Adrenal gland (tissue), 12 donors: Measurements from ENCODE around the gene TDO2. TPM values are rescaled to one million over a fixed set of nuclear protein-coding genes. Genes with fewer than 3 reads are reported as not detected.

Experiments used
- DNase-seq, 7 donors: peaks; one replicate each; pipeline ENCODE4 v3.0.0-alpha.2; 2019 to 2020
- H3K27ac ChIP-seq, 5 donors: fragments of 200-600 bp; sonication (generic) in 4 of 5; 1 replicate in 3 of 5; 2 replicates in 2 of 5; pipeline versions ENCODE4 v1.5.1 to v1.8.0; 2016 to 2020; ENCODE audit warnings: mild to moderate bottlenecking in 1 of 5
- H3K27me3 ChIP-seq: fragments of 200-600 bp; 2 replicates; pipeline ENCODE4 v1.8.0; 2021
- H3K36me3 ChIP-seq, 2 donors: fragments of 200-600 bp; replicated peaks in 1 of 2; 1 replicate in 1 of 2; 2 replicates in 1 of 2; pipeline versions ENCODE4 v1.5.1 to v1.8.0; 2018 to 2022
- H3K4me1 ChIP-seq, 2 donors: fragments of 200-600 bp; replicated peaks in 1 of 2; 1 replicate in 1 of 2; 2 replicates in 1 of 2; pipeline versions ENCODE4 v1.5.1 to v1.8.0; 2018 to 2021
- H3K4me3 ChIP-seq, 4 donors: fragments of 200-600 bp; sonication (generic) in 3 of 4; one replicate each; pipeline ENCODE4 v1.5.1; 2016 to 2018
- H3K9me3 ChIP-seq, 3 donors: fragments of 200-600 bp; sonication (generic) in 1 of 3; replicated peaks in 1 of 3; 1 replicate in 2 of 3; 2 replicates in 1 of 3; pipeline versions ENCODE4 v1.5.1 to v1.8.0; 2016 to 2021
- CTCF ChIP-seq, 6 experiments: fragments of 450-650 bp in 4 of 6; fragments of 200-600 bp in 2 of 6; sonication (generic) in 1 of 6; IDR thresholded peaks; 1 replicate in 5 of 6; 2 replicates in 1 of 6; pipeline versions ENCODE4 v1.5.1 to v1.8.0; 2016 to 2021; ENCODE audit warnings: antibody characterized with exemption in 6 of 6, mild to moderate bottlenecking in 2 of 6, moderate library complexity in 1 of 6
- POLR2A ChIP-seq, 2 donors: fragments of 450-650 bp; IDR thresholded peaks; one replicate each; pipeline ENCODE4 v1.6.1; 2017; ENCODE audit warnings: antibody characterized with exemption in 2 of 2, mild to moderate bottlenecking in 2 of 2, moderate library complexity in 1 of 2
- WGBS, 4 donors: extraction: QIAGEN DNeasy Blood & Tissue Kit in 2 of 4; methylation state at CpG; one replicate each; pipeline versions ENCODE4 v1.1.5 to v1.1.7; 2013 to 2017; 5-methylcytosine and 5-hydroxymethylcytosine counted together
- intact Hi-C, 2 donors: fragments of 100-400 bp; cut with DNase I; formaldehyde crosslinking; loops; one replicate each; pipeline versions ENCODE4 v1.14.1 to v1.15.0; 2022 to 2023
- polyA plus RNA-seq, 3 donors: library from polyadenylated mRNA; stranded (reverse); fragments of 200-250 nt in 2 of 3; fragments of 350-450 nt in 1 of 3; fragmentation: Illumina TruSeq in 1 of 3; extraction: RNeasy Lipid Tissue Mini Kit (QIAGEN cat#74804) in 1 of 3; gene quantifications; one replicate each; pipeline ENCODE4 v1.2.3, GENCODE V29; 2013 to 2014
- total RNA-seq, 9 donors: library from RNA; depleted of rRNA in 4 of 9; stranded (reverse); fragments of >200 nt in 4 of 9; fragments of 120-200 nt in 1 of 9; fragmentation: NEBNext Ultra II Directional in 1 of 9; extraction: Animal tissue kit (Norgen Biotek cat#: 25700) in 1 of 9; gene quantifications; one replicate each; pipeline versions ENCODE4 v1.1.0 to v1.2.4, GENCODE V29; 2013 to 2023
- donor health status: healthy with polysubstance abuse.
- donor health status: Bipolar disorder and iron deficiency.
- donor health status: DM: yes; HTN: yes; CAD: no.
- donor health status: DM: no; HTN: no; CAD: no.
- donor health status: DM: no; HTN: no; CAD: no.
- donor health status: DM: yes; HTN: yes; CAD: no.

Gene TDO2
- total and polyA plus RNA-seq, 12 donors: 0.56 to 9.8 (median 2.6) TPM

- Histone ChIP-seq H3K27me3 (no peaks in the 10 kb centered on the region), H3K4me3 (peak within 1 kb of the TSS; percentile 62 to 86 (median 70)), H3K9me3 (no peaks in the 10 kb centered on the region), H3K4me1 (peaks cover 0 to 5% of the 10 kb centered on the region in 2 donors), H3K36me3 (no peaks in the 10 kb centered on the region), H3K27ac (peak within 1 kb of the TSS; percentile 77 to 100 (median 99))
- DNase-seq: peak; percentile 71 to 85 (median 78)
- 0 to 1% (median 0%) methylated on average over 19 to 58 of the region's 58 CpGs for WGBS, 4 donors
- intact Hi-C loops: loop anchor here (5.0 kb wide), 2 partner anchors 136 to 146 kb away; no protein-coding TSS in a partner anchor
- TF ChIP-seq CTCF (IDR thresholded peaks at IDR 0.05): peak; percentile 39 to 87 (median 58)
- peak; percentile 48 to 69 for TF ChIP-seq POLR2A (IDR thresholded peaks at IDR 0.05)
Measured at GRCh38 chr4:155953151-155954117, 49.9 kb downstream of the TDO2 start, which contains the start of gene CTSO. TSS of gene CTSO (minus strand) at chr4:155953866. CDS start at chr4:155953847, 19 bp downstream.

DNA sequence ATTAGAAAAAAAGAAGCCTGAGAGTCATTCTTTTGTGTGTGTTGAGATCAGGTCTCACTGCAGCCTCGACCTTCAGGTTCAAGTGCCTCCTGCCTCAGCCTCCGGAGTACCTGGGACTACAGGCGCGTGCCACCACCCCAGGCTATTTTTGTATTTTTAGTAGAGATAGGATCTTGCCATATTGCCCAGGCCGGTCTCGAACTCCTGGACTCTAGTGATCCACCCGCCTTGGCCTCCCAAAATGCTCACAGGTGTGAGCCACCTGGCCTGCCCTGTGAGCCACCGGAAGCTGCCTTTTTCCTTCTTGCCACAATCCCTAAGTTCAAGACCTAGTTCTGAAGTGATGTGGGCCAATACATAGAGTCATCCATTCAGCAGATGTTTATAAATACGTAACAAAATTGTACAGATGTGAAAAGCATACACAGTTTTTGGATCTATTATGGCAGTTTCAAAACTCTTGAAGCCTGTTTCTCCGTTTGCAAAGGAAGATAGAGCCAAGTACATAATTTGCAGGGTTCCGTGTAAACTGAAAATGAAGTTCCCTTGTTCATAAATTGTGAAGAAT is 50.7 kb downstream of the TDO2 start:
- peak overlapping the region; percentile 62 to 86 (median 70) for H3K4me3 ChIP-seq
- WGBS, 4 donors: 64 to 72% (median 66%) methylated on average over 11 of the region's 11 CpGs
- peak in 1 of 7 donors; percentile 17 for DNase-seq
- TF ChIP-seq CTCF (IDR thresholded peaks at IDR 0.05) (no peak), POLR2A (IDR thresholded peaks at IDR 0.05) (no peak)
- no peaks in the 10 kb centered on the region for H3K36me3 ChIP-seq
- intact Hi-C loops: loop anchor here (5.0 kb wide), 2 partner anchors 137 to 147 kb away; no protein-coding TSS in a partner anchor
- peaks cover 0 to 5% of the 10 kb centered on the region in 2 donors for H3K4me1 ChIP-seq
- H3K27ac ChIP-seq: peak overlapping the region; percentile 77 to 100 (median 99)
- no peaks in the 10 kb centered on the region for H3K9me3 ChIP-seq
- no peaks in the 10 kb centered on the region for H3K27me3 ChIP-seq

DNA sequence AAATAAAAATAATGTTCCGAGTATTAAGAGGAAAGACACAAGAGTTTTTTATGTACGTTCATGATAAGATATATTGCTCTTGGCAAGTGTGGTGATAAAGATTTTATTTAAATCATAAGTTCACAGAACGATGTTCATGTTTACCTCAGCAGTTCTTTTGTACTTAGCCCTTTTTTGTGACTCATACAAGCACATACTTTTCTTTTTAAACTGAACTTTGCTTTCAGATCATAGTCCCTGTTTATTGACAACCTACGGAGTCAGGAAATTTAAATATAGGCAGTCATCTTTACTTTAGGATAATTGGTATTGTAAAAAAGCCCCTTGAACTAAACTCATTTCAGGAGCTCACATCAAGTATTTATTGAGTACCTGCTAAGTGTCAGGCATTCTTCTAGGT is 51.4 kb downstream of the TDO2 start:
- H3K4me1 ChIP-seq: peaks cover 0 to 5% of the 10 kb centered on the region in 2 donors
- no peak overlapping the region for H3K27ac ChIP-seq
- TF ChIP-seq POLR2A (IDR thresholded peaks at IDR 0.05) (no peak), CTCF (IDR thresholded peaks at IDR 0.05) (no peak)
- intact Hi-C loops: loop anchor here (5.0 kb wide), 2 partner anchors 138 to 148 kb away; no protein-coding TSS in a partner anchor
- H3K36me3 ChIP-seq: no peaks in the 10 kb centered on the region
- DNase-seq: no peak
- H3K4me3 ChIP-seq: no peak overlapping the region
- 70 to 76% (median 73%) methylated on average over 4 of the region's 4 CpGs for WGBS, 4 donors
- no peaks in the 10 kb centered on the region for H3K27me3 ChIP-seq
- no peaks in the 10 kb centered on the region for H3K9me3 ChIP-seq

- 68 to 81% (median 69%) methylated on average over 2 of the region's 2 CpGs for WGBS, 4 donors
- H3K27ac ChIP-seq: no peak overlapping the region
- DNase-seq: no peak
- no peaks in the 10 kb centered on the region for H3K27me3 ChIP-seq
- no peaks in the 10 kb centered on the region for H3K36me3 ChIP-seq
- no peak overlapping the region for H3K4me3 ChIP-seq
- peaks cover 0 to 5% of the 10 kb centered on the region in 2 donors for H3K4me1 ChIP-seq
- no peaks in the 10 kb centered on the region for H3K9me3 ChIP-seq
- intact Hi-C loops: no loop called here
- TF ChIP-seq POLR2A (IDR thresholded peaks at IDR 0.05) (no peak), CTCF (IDR thresholded peaks at IDR 0.05) (no peak)
Measured at GRCh38 chr4:155956461-155956860, 53.0 kb downstream of the TDO2 start.
